HPDE6-E6E7 (cell line): Measurements from ENCODE around the gene TAOK2.
"Not testable (repeated sequence)": the region's sequence is repeated elsewhere in the genome, so short reads cannot be mapped to it uniquely, and the experiment has no call there.

Experiments
- DNase-seq: peaks from one replicate; pipeline ENCODE4 v3.0.0; 2011; ENCODE audit warnings: missing footprints; ENCODE audit errors: extremely low spot score

TAOK2 gene

DNA sequence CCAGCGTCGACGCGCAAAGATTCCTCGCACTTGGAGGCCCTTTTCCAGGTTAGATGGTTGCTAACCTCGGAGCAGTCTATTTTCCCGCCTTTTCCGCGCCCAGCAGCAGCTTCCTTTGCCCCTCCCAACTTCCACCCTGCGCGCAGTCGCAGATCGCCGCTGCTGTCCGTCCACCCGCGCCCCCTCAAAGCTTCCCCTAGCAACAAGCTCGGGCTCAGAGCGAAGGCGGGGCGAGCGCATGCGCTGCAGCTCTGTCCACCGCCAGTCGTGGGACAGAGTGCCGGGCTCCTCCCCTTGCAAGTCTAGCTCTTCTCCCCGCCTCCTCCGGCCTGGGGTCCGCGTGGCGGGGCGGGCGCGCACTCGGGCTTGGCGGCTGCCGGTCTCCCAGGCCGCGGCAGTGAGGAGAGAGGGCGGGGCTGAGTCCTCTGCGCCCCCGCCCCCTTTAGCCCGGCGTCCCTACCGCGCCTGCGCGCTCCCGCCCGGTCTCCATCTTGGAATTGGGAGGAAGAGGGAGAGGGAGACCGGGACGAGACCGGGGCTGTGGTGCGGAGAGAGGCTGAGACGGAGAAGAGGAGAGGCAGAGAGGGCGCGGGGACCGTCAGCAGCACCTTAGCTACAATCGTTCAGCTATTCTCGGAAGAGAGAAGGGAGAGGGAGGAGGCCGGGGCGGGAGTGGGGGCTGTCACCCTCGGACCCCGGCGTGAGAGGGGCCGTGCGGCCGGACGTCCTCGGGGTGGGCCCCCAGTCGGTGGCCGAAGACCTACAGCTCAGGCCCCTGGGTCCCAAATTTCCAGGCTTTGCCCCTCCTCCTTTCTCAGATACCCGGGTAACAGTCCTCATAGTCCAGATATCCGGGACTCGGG is at the start of gene TAOK2:
TAOK2 (plus strand) TSS at position 485 of the 863 bp plus-strand sequence. CDS start 3,905 bp downstream, outside the sequence.
- DNase-seq: peak; percentile 99

DNA sequence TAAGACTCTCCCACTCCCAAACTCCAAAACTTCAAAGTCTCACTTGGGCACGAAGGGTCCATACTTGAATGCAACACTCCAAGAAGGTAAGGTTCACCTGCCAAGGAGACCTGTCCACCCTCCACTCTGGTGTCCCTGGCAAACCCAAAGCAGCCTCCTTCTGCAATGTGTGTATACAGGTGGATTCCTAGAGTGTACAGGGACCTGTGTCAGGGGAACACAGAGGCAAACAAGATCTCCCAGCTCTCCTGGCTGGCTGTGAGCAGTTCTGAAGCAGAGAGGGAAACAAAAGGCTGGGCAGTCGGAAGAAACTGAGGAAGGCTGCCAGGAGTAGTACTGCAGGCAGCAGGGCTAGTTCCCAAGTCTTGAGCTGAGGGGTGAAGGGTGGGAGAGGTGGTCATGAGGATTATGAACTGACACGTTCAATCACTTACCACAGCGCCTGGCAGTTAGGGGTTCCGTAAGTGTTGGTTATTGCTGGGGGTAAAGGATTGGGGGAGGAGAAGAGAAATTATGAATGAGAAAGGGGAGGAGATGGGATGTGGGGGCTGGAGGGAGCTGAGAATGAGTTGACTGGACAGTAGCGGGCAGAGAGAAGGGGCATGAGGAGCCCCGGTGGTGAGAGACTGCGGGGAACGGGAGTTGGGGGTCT is 48.4 kb upstream of the TAOK2 start:
- DNase-seq: no peak

DNA sequence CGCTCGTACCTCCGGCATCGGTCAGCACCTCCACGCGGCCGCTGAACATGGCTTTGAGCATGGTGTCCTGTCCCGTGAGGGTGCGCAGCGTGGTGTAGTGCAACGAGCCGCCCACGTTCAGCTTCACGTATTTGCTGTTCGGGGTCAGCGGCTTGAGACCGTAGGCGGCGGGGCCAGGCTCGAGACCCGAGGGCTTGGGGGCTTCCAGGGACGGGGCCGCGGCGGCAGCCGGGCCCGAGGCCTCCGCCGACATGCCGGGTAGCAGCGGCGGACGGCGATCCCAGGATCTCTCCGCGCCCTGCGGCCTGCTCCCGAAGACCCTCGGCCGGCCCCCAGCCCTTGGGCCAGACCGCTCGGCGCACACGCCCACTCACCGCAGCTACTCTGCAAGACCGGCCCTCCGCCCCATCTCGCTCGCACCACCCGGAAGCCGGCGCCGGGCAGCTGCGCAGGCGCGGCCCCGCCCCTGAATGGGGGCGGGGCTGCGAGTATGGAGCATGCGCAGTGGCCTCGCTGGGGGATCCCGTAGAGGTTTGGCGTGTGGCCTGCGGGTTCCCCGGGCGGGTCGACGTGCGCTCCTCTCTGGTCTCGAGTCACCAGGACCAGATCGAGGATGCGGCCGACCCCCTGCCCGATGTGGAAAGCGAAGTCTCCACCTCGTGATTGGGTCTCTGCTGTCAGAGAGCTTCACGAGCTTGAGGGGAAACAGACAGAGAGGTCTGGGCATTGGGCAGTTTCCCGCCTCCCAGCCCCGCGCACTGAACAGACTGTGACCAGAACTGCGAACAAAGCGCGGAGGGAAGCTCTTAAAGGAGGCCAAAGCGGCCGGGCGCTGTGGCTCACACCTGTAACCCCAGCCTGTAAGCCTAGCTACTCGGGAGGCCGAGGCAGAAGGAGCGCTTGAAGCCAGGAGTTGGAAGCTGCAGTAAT is 47.6 kb upstream of the TAOK2 start, which contains the start of gene KCTD13:
KCTD13 (minus strand) TSS at position 446 of the 930 bp plus-strand sequence; CDS start at position 253, 193 bp downstream.
- peak; percentile 94 for DNase-seq

DNA sequence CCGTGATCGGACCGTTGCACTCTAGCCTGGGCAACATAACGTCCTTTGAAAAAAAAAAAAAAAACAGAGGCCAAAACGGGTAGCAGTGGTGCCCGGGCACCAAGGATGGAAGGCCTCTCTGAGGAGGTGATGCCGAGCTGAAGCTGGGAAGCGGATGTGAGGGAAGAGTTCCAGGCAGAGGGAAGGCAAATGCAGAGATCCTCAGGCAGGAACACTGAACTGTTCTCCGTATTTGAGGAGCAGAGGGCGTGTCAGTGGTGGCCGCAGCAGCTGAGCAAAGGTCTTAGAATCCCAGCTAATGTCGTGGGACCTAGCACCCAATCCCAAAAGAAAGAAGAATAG is 47.0 kb upstream of the TAOK2 start:
- no peak for DNase-seq

DNA sequence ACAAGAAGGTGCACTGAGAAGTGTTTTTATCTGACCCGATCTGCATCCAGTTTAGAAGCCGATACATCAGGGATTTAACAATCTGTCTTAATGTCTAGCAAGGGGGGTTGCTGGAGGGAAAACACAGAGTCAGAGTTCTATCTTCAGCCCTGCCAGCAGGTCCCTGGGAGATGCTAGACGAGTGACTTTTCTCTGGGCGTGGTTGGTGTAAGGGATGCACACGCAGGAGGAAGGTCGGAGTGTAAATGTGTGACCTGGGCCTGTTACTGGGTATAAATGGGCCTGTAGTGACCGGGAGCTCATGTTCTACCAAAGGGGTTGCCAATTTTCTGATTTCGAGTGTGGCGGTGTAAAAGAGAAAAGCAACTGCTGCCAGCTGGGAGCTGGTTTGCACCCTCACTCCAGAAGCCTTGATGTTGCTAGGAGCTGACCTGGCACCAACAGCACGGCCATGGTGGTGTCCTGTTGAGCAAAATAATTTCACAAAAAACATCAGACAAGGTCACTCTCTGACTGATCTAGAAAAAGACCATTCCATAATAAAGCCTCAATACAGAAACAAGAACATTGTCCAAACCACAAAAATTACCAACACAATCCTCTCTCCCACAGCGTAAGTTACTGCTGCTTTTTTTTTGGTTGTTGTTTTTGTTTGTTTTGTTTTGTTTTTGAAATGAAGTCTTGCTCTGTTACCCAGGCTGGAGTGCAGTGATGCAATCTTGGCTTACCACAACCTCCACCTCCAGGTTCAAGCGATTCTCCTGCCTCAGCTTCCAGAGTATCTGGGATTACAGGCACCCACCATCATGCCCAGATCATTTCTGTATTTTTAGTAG is 46.4 kb upstream of the TAOK2 start:
- no peak for DNase-seq

DNA sequence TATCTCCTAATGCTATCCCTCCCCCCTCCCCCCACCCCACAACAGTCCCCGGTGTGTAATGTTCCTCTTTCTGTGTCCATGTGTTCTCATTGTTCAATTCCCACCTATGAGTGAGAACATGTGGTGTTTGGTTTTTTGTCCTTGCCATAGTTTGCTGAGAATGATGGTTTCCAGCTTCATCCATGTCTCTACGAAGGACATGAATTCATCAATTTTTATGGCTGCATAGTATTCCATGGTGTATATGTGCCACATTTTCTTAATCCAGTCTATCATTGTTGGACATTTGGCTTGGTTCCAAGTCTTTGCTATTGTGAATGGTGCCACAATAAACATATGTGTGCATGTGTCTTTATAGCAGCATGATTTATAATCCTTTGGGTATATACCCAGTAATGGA is 41.9 kb upstream of the TAOK2 start:
- DNase-seq: not testable (repeated sequence)

DNA sequence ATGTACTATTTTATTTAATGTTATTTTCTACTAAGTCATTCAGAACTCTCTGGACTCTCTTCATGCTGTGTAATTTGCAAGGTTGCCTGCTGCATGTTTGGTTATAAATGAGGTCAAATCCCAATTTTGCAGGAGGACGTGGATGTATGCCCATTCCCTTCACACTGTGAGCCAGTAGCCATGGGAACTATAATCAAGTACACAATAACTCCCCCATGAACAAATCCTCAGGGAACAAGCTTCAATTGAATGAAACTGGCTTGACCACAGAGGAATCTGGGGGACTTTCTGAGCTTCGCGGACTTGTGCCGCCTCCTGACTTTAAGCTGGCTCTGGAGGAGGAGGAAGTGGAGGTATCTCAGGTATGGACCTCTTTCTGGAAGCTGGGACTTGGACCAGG is 33.0 kb upstream of the TAOK2 start:
- no peak for DNase-seq

DNA sequence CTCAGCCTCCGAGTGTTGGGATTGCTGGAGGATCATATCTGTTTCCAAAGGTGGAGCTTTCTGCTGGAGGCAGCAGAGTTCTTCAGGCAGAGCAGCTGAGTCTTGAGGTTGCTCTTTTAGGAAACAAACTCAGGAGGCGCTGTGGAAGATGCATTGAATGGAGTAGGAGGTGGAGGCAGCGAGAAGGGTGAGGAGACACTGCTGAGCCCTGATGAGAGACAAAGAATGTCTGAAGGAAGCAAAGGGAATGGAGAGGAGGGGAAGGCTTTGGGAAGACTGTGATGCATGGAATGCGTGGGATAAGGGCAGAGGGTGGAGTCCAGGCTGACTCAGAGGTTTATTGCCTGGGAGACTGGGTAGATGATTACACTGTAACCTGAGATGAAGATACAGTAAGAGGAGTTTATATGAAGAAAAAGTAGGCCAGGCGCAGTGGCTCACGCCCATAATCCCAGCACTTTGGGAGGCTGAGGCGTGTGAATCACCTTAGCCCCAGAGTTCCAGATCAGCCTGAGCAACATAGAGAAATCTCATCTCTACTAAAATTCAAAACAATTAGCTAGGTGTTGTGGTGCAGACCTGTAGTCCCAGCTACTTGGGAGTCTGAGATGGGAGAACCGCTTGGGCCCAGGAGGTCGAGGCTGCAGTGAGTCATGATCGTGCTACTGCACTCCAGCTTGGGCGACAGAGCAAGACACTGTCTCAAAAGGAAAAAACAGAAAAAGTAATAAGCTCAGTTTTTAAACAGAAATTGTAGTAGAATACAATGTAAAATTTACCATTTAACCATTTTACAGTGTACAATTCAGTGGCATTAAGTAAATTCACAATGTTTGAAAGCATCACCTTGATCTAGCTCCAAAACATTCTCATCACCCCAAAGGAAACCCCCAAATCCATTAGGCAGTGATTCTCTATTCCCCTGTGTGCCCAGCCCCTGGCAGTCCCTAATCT is 29.5 kb upstream of the TAOK2 start:
- DNase-seq: peak; percentile 88

DNA sequence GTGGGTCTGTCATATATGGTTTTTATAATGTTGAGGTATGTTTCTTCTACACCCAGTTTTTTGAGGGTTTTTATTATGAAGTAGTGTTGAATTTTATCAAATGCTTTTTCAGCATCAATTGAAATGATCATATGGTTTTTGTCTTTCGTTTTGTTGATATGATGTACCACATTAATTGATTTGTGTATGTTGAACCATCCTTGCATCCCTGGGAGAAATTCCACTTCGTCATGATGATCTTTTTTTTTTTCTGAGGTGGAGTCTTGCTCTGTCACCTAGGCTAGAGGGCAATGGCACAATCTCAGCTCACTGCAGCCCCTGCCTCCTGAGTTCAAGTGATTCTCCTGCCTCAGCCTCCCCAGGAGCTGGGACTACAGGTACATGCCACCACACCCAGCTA is 25.8 kb upstream of the TAOK2 start:
- DNase-seq: no peak

DNA sequence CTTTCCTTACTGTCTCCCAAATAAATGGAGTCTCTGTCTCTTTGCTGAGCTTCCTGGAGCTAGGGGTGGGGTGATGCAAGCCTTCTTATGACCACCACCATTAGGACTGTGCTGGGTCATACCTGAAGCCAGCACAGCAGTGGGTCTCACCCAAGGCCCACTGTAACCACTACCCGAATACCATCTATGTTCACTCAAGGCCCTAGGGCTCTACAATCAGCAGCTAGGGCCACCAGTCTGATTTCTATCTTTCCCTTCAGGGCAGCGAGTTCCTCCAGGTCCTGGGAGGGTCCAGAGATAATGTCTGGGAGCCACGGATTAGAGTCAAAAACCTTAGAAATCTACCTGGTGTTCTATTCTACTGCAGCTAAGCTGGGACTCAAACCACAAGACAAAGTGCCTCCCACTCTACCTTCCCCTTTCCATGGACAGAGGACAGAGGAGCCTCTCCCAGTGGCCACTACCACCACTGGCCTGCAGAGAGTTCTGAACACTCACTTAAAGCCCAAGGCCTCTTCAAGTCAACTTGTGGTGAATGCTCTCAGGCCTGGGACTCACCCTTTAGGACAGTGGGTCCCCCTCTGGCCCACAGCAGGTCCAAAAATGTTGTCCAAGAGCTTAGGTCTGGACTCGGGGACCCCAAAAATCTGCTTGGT is 22.7 kb upstream of the TAOK2 start:
- no peak for DNase-seq

DNA sequence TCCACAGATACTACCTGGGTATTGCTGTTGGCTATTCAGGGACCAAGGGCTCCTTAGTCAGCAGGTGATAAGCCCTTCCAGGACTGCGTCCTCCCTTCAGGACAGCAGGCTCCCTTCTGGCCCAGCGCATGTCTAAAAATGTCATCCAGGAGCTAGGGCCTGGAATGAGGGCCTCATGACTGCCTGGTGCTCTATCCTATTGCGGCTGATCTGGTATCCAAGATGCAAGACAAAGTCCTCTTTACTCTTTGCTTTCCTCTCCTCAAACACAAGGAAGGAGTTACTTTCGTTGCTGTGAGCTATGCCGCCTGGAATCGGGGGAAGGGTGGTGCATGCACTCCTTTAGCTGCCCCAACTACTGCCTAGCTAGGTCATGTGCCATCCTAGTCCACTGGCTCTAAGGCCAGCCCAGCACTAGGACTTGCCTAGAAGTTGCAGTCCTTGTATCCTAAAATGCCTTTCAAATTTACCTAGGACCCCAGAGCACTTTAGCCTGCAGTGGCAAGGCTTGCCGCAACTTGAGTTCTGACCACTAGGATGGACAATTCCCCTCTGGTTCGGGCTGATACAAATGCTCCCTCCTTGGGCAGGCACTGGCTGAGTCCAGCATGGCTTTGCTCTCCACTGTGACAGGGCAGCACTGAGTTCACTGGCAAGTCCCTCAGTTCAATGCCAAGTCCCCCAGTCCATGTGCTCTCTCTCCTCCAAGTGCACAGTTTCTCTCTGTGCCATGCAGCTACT is 21.9 kb upstream of the TAOK2 start:
- DNase-seq: no peak

DNA sequence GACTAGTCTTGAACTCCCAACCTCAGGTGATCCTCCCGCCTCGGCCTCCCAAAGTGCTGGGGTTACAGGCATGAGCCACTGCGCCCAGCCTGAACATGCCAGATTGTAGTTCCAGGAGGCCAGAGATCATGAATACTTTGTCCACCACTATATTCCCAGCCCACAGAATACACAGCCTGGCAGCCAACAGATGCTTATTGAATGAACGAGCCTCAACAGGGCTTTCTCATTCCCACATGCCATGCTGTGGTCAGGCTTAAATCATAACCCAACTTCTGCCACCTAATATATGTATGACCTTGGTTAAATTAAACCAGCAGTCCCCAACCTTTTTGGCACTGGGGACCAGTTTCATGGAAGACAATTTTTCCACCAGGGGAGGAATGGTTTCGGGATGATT is 14.9 kb upstream of the TAOK2 start:
- no peak for DNase-seq

DNA sequence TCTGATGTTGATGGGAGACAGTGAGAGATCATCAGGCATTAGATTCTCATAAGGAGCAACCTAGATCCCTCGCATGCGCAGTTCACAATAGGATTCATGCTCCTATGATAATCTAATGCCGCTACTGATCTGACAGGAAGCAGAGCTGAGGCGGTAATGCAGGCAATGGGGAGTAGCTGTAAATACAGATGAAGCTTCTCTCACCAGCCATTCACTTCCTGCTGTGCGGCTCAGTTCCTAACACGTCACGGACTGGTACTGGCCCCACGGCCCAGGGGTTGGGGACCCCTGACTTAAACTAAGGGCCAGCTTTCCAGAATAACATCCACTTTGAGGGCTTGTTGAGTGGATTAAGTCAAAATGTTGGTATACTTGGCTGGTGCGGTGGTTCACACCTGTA is 14.4 kb upstream of the TAOK2 start:
- DNase-seq: no peak

DNA sequence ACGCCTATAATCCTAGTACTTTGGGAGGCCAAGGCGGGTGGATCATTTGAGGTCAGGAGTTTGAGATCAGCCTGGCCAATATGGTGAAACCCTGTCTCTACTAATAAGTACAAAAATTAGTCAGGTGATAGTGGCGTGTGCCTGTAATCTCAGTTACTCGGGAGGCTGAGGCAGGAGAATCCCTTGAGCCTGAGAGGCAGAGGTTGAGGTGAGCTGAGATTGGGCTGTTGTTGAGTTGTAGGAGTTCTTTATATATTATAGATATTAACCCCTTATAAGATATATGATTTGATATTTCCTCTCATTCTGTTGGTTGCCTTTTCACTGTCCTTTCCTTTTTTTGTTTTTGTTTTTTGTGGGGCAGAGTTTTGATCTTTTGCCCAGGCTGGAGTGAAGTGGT is 13.8 kb upstream of the TAOK2 start:
- not testable (repeated sequence) for DNase-seq

DNA sequence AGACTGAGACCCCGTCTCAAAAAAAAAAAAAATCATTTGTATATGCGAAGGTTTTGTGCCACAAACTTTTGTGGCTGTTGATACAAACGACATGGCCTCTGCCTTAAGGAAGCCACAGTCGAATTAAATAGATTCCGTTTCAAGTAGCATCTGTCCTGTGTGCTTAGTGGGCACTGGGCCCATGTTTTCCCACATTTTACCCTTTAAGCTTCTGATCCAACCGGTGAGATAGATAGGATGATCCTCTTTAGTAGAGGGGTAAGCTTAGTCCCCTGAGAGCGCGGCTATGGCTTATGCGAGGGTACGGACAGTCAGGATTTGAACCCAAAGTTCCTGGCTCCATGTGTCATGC is 12.6 kb upstream of the TAOK2 start:
- DNase-seq: no peak

DNA sequence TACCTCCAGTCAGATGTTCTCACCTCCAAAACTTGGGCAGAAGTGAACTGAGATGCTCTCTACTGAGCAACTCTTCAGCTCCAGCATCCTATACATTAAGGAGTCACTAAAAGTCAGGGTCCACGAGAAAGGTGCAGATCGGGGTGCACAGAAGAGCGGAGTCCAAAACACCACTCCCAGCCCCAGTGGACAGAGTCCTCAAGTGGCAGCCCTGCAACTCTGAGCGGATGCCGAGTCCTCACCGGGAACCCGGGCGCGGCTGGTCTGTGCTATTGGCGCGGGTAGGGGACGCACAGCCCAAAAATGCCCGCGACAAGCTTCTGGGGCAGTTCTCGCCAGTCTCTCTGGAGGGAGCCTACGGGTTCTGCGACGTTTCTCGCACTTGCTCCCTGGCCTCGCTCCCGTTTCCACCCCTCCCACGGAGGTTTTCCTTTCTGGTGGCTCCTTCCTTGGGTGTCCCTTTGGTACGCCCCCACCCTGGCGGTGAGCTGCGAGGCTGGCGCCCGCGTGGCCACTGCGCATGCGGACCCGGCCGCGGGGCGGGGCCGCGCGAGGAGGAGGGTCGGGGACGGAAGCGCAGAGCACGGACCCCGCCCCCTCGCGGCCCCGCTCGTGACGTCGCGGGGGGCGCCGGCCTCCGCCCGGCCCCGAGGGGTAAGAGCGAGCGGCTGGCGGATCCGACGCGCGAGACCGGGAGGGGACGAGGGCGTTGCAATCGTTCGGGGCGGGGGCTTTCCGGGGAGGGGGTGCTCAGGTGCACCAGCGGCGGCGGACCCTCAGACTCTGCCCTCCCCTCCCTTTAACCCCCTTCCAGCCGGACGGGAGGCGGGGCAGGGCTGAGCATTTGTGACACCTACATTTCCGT is 12.0 kb upstream of the TAOK2 start, which contains the start of gene TMEM219:
TMEM219 (plus strand) TSS at position 601 of the 865 bp plus-strand sequence. CDS start 1,065 bp downstream, outside the sequence.
- peak; percentile 93 for DNase-seq

DNA sequence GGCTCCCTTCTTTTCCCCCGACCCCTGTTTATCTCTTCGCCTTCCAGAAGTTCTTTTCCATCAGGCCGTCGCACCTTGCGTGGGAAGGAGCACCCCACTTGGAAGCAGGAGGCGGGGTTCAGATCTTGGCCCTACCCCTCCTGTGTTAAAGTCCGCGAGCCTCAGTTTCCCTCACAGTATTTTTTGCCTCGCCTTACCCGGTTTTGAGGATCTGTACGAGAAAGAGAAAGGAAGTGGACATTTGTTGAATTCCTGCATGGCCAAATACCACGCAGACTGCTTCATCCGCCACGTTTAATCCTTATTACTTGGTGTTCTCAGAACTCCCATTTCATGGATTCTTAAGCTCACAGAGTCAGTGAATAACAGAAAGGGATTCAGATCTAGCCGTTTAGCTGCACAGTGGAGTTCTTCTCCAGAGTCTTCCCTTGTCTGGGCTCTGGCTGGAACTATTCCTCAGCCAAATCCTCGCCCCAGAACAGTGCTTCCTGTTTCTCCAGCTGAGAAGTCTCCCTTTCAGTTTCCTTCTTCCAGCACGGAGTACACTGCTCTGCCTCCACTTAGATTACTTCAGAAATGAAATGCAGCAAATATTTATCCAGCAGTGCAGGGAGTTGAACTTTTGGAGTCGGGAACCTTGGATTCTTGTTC is 11.2 kb upstream of the TAOK2 start:
- peak; percentile 27 for DNase-seq
